ENCODE results near the gene TMEM132C.

- TF ChIP-seq CTCF (IDR thresholded peaks at IDR 0.05) (no peak), POLR2A (IDR thresholded peaks at IDR 0.05) (no peak)
These were observed 390.4 kb downstream of the TMEM132C start for GRCh38 chr12:128657378-128657777.

Data from lower leg skin (tissue), 3 donors.